Stromal cell of bone marrow (primary cell): ENCODE results near the gene PARVB.

Experiments
- DNase-seq: peaks from one replicate; pipeline ENCODE4 v3.0.0-alpha.2; 2012; ENCODE audit warnings: low read depth

The PARVB gene

GRCh38 chr22:44136112-44136511 is 112.0 kb downstream of the PARVB start:
- DNase-seq = no peak

DNA sequence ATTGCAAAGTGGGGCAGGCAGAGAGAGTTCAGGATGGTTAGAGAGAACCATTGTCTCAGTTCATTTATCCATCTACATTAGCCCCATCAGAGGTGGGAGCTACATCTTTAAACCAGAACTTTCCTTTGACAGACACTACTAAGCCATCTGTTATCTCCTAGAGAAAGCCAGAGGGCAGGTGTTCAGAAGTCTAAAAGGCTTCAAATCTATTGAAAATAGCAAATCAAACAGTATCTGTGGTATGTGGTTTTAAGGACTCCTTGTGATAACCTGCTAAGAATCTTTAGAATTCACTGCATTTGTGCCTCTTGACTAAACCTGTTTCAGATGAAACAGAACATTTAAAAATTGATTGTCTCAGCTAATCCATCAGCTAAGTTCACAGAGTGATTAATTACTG is 112.7 kb downstream of the PARVB start:
- no peak for DNase-seq

DNA sequence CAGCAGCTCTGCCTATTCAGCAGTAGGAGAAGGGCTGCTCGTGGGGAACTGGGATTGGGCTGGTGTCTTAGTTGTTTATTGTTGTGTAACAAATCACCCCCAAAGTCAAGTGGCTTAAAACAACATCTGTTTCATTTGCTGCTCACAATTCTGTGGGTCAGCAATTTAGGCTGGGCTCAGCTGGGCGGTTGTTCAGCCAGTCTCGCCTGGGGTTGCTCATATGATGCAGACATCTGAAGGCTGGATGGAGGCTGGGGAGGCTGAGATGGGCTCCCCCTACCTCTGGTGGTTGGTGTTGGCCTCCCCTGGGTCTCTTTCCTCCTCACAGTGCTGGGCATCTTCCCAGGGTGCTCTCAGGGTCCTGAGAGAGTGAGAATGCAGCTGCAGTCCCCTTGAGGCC is 113.3 kb downstream of the PARVB start:
- DNase-seq = no peak

DNA sequence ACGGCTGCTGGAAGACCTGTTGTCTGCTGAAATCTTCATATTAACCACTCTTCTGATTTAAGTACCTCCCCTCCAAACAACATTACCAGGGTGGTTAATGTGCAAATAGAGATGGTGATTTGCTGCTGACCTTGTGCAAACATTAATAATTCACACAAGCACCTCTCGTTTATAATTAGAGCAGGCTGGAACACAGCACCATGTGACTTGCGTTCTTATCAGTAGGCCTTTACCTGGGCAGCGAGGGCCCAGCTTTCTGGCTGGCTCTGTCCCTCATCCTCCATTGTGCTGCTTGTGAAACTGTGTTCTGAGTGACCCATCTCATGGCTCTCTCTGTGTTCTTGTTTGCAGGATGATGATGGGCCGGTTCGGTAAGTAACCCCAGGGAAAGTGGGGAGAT is 115.7 kb downstream of the PARVB start:
- no peak for DNase-seq

DNA sequence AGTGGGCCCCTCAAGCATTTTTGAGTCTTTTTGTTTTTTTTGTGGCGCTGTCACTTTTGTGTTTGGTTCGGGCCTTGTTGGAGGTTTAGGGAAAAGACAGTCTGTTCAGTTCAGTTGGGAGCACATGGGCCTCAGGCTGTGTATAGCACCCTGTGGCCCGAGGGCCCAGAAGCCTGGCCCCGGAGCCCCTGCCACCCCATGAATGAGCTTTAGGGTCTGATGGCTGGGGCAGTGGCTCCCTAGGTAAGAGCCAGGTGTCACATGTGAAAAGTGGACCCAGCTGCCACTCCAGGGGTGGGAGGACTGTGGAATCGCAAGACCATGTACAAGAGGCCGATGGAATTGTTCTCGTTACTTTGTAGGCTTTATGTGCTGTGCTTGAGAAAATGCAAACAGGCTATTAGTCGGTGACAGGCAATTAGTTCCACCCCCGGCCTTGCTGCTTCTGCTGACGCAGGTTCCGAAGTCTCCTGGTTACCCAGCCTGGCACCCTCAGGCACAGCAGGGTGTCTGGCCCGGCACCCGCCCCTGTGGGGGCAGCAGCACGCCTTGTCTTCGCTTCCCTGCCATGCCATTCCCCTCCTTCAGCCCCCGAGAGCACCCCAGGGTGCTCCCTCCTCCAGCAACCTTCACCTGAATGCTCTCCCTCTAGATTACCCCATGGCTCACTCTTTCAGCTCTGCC is 118.5 kb downstream of the PARVB start:
- no peak for DNase-seq

DNA sequence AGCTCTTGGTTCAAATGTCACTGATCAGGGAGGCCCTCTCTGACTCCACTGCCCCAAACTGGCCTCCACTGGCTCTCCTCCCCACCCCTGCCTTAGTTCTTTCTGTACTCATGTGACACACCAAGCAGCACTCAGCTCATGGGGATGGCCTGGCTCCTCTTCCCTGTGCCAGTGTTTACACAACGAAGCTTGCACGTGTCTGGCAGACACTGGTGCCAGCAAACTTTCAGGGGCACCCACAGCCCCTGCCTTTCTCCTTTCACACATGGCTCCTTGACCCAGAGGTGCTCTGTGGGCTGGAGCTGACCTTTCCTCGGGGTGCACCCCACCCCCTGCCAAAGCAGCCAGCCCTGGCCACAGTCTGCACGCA is 119.0 kb downstream of the PARVB start:
- no peak for DNase-seq

- DNase-seq = no peak
Measured at GRCh38 chr22:44143579-44143978, 119.5 kb downstream of the PARVB start.

DNA sequence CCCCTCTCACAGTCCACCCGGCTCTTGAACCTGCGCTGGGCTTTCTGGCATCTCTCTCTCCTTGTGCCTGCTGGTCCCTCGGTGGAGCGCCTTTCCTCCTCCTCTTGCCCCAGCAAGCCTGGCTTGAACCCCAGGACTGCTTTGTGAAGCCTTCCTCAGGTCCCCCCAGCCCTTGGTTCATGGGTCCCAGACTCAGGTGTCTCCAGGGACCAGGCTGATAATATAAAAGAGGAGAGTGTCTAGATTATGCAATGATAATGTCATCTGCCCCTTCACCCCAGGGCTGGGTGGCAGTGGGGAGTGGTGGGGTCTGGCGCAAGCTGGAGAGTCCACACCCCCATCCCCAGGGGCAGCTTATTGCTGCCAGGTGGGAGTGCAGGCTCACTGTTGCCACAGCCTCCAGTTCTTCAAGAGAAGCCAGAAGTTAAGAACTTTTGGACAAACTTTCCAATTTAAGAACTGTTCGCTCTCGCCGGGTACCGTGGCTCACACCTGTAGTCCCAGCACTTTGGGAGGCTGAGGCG is 120.0 kb downstream of the PARVB start:
- DNase-seq = no peak

DNA sequence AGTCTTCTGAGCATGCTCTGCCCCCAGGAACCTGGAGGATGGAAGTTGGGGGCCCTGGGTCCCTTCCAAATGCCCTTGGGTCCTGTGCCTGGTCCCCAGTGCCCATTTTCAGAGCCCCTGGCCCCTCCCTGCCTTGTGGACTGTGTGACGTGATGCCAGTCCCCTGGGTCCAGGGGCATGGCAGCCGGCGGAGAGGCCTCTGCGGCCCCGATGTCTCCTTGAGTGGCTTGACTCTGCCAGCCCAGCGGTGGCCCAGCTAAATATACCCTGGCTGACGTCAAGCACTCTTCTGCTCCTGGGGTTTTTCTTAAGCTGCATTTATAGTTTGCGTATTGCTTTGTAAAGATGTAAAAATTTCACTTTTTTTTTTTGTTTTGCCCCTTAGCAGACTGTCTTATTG is 121.4 kb downstream of the PARVB start:
- DNase-seq = no peak

- no peak for DNase-seq
Measured at GRCh38 chr22:44146088-44146861, 122.2 kb downstream of the PARVB start.

- no peak for DNase-seq
Measured at GRCh38 chr22:44147008-44147645, 123.0 kb downstream of the PARVB start.

GRCh38 chr22:44147821-44148574 is 123.9 kb downstream of the PARVB start:
- no peak for DNase-seq

DNA sequence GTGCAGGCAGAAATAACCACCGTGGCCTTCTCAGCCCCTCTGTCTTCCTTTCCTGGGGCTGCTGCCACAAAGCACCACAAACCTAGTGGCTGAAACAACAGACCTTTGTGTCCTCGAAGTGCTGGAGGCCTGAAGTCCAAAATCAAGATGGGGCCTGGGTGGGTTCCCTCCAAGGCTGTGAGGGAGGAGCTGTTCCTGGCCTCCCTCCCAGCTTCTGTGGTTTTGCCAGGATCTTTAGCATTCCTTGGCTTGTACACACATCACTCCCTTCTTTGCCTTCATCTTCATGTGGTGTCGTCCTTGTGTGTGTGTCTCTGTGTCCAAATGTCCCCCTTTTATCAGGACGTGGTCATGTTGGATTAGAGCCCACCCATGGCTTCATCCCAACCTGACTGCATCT is 127.6 kb downstream of the PARVB start:
- DNase-seq = peak; percentile 72

DNA sequence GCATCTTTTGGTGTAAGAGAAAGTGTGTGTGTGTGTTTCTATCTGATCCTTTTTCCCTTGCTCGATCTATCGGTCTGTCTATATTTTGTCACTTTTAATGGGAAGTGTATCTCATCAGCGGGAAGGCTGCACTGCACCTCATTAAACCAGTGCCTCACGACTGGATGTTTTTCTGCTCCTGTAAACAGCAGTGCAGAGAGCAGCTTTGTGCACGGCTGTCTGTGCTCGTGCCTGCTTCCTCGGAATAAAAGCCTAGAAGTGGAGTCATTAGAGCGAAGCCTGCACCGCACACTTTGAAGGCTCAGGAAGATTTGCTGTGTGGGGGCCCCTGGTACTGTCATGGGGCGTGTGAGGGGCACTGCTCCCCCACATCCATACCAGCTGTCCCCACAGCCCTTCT is 129.6 kb downstream of the PARVB start:
- DNase-seq = no peak

DNA sequence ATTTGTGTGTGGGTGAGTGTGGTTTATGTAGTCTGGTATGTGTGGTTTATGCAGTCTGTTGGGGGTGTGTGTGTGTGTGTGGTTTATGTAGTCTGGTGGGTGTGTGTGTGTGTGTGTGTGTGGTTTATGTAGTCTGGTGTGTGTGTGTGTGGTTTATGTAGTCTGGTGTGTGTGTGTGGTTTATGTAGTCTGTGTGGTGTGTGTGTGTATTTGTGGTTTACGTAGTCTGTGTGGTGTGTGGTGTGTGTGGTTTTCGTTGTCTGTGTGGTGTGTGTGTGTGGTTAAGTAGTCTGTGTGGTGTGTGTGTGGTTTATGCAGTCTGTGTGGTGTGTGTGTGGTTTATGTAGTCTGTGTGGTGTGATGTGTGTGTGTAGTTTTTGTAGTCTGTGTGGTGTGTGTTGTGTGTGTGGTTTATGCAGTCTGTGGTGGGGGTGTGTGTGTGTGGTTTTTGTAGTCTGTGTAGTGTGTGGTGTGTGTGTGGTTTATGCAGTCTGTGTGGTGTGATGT is 130.4 kb downstream of the PARVB start:
- no peak for DNase-seq

GRCh38 chr22:44155115-44155514 is 131.0 kb downstream of the PARVB start:
- DNase-seq = no peak

DNA sequence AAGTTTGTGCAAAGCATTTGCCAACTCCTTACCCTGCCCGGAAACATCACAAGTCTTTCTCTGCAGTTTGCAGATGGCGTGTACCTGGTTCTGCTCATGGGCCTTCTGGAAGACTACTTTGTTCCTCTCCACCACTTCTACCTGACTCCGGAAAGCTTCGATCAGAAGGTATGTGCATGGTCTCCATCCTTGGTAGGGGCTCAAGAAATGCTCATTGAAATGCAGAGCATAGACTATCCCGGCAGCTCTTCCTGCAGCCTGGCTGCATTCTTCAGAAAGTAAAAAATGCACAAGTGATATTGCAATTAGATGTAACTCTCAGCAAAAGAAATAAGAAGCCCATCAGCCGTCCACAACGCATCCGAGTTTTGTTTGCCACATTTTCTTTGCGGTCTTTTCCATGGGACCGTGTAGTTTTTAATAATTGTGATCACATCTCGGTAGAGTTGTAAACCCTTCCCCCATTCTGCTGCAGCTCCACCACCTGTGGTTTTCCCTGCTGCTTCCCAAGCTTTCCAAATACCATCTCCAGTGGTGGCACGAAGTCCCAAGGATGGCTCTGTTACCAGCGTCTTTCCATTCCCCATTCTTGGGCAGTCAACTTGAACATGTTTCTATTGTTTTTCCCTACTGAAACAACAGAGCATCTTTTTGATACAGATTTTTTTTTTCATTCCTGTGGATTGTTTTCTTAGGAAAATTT is 134.0 kb downstream of the PARVB start:
- DNase-seq = no peak

GRCh38 chr22:44158816-44159215 is 134.7 kb downstream of the PARVB start:
- no peak for DNase-seq

DNA sequence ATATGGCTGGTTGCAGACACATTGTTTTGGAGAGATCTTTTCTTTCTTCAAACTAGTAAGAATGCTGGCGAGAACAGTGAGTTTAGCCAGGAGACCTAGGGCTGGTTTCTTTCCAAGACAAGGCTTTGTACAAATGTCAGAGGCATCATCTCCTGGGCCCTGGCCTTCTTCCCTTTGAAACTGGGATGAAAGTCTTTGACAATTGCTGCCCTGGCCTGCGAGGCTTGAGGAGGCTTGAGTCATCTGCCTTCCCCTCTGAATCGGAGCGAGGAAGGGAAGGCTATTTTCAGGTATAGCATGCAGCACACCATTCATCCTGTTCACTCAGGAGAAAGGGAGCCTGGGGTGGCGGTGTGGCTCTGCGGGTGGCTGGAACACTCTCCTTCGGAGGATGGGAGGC is 135.1 kb downstream of the PARVB start:
- DNase-seq = no peak

DNA sequence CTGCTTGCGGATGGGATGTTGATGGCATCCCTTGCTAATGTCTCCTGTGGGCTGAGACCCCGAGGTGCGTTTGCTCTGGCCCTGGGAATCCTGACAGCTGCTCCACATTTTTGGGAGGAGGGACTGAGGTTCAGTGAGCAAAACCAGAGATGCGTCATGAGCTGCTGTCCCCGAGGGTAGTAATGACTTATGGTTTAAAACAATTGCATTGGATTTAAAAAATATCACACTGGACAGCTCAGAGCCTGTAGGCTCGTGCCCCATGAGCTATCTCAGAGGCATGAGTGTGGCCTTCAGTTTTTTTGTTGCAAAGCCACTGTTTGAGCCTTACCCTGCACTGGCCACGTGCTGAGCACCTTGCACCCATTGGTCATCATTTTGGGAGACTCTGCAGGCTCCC is 135.7 kb downstream of the PARVB start:
- peak; percentile 19 for DNase-seq

DNA sequence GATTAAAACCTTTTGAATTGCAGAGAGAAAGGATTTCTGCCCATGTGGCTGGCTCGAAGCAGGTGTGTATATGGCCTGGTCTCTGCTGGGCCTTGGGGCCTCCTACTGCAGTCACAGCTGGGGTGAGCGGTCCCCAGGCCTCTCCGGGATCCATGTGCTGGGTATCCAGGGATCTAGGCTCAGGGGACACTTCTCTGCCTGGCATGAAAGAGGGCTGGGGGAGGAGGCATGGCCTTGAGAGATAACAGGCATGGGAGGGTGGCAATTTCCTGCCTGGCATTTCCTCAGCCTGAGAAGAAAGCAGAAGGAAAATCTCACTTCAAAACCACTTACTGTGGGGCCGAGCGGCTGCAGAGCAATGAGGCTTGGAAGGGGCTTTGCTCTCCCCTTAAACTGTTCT is 136.3 kb downstream of the PARVB start:
- no peak for DNase-seq

GRCh38 chr22:44161673-44162072 is 137.6 kb downstream of the PARVB start:
- no peak for DNase-seq
